ENCODE data around the gene DQX1.
"Not testable (repeated sequence)": the region's sequence is repeated elsewhere in the genome, so short reads cannot be mapped to it uniquely, and the experiment has no call there.

DQX1 gene

DNA sequence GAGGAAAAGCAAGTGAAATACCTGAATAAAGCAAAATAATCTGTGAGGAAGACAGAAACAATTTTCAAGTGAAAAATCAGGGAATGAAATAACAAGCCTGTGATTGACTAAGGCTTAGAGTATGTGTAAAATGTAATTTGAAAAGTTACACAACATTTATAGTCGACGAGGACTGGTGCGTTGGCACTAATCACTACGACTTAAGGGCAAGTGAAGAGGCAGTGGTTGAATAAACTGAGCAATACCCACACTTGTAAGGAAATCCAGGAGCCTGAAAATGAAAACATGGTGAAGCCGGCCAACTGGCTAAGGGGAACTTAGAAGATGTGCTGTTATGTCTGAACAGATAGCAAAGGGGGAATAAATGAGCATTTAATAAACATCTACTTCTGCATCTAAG is 41.9 kb upstream of the DQX1 start:
- no peak for DNase-seq (ENCODE audit: insufficient read length, low spot score)
- TF ChIP-seq, protein P1, sequence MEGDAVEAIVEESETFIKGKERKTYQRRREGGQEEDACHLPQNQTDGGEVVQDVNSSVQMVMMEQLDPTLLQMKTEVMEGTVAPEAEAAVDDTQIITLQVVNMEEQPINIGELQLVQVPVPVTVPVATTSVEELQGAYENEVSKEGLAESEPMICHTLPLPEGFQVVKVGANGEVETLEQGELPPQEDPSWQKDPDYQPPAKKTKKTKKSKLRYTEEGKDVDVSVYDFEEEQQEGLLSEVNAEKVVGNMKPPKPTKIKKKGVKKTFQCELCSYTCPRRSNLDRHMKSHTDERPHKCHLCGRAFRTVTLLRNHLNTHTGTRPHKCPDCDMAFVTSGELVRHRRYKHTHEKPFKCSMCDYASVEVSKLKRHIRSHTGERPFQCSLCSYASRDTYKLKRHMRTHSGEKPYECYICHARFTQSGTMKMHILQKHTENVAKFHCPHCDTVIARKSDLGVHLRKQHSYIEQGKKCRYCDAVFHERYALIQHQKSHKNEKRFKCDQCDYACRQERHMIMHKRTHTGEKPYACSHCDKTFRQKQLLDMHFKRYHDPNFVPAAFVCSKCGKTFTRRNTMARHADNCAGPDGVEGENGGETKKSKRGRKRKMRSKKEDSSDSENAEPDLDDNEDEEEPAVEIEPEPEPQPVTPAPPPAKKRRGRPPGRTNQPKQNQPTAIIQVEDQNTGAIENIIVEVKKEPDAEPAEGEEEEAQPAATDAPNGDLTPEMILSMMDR (IDR thresholded peaks at IDR 0.05; ENCODE audit: insufficient read depth, missing control alignments): no peak
- FAIRE-seq: no peak

DNA sequence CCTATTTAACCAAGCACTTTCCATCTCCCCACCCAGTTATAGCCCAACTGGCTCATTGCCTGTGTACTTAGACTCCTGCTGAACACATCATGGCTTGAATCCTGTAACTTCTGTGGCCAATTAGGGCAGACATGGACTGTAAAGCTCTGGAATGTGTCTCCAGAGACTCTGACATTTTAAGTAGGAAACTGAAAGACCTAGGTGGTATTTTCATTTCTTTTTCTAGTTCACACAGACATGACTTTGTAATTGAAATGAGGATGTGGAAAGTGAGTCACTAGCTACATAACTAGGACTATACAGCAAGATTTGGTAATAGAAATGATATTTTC is 40.7 kb upstream of the DQX1 start:
- no peak for FAIRE-seq
- TF ChIP-seq, protein P1 (IDR thresholded peaks at IDR 0.05; ENCODE audit: insufficient read depth, missing control alignments): no peak
- no peak for DNase-seq (ENCODE audit: insufficient read length, low spot score)

- FAIRE-seq (no peak), DNase-seq (ENCODE audit: insufficient read length, low spot score) (no peak)
- TF ChIP-seq, protein P1 (IDR thresholded peaks at IDR 0.05; ENCODE audit: insufficient read depth, missing control alignments): no peak
Measured at GRCh38 chr2:74566076-74566753, 40.2 kb upstream of the DQX1 start.

DNA sequence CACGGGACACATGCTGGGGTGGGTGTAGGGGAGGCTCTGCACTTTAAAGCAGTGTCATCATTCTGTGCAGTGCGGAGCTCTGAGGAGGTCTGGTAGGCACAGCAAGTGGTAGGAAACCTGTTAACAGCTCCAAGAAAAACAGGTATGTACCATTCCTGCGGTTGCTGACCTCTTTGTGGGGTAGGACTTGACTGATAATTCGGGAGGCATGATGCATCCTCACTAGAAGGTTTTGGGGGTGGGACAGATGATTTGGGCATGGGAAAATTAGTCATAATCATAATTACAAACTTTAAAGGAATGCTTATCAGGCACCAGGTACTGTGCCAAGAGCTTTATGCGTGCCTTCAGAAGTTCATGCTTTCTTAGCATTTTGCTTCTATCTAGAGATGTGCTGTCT is 38.2 kb upstream of the DQX1 start:
- FAIRE-seq (no peak), DNase-seq (ENCODE audit: insufficient read length, low spot score) (no peak)
- TF ChIP-seq, protein P1 (IDR thresholded peaks at IDR 0.05; ENCODE audit: insufficient read depth, missing control alignments): no peak

- FAIRE-seq: no peak
- TF ChIP-seq, protein P1 (IDR thresholded peaks at IDR 0.05; ENCODE audit: insufficient read depth, missing control alignments): no peak
- DNase-seq (ENCODE audit: insufficient read length, low spot score): no peak
Measured at GRCh38 chr2:74562126-74562775, 36.2 kb upstream of the DQX1 start.

GRCh38 chr2:74561022-74561421 is 35.0 kb upstream of the DQX1 start:
- not testable (repeated sequence) for DNase-seq (ENCODE audit: insufficient read length, low spot score); FAIRE-seq

GRCh38 chr2:74560591-74560990 is 34.6 kb upstream of the DQX1 start:
- no peak for FAIRE-seq
- no peak for DNase-seq (ENCODE audit: insufficient read length, low spot score)
- TF ChIP-seq, protein P1 (IDR thresholded peaks at IDR 0.05; ENCODE audit: insufficient read depth, missing control alignments): no peak
